ENCODE results near the gene ANO3.

Gene ANO3

DNA sequence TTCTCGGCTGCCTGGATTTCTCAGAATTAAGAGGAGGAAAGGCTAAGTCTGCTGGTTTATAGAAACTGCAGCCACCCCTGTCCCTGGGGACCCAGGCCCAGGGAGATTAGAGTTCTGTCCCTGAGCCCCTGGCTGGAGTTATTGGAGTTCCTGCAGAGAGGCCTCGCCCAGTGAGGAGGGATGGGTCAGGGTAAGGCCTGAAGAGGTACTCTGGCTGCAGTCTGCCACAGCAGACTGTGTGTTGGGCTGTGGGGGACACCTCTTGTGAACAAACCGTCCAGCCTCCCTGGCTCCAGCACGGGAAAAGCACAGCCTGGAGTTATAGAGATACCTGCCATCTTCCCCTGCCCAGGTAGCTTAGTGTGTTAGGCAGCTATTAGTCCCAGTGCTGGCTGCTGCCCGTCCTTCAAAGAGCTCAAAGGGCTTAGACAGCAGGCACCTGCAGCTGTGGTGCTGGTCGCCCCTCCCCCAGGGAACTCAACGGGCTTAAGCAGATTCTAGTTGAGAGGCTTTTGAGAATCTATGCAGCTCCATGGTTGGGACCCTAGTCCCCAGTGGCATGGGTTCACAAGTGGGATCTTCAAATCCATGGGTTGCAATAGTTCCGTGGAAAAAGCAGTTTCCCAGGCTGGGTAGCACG is 276.7 kb downstream of the ANO3 start:
- CTCF ChIA-PET: no interaction called here
- TF ChIP-seq, protein P1, sequence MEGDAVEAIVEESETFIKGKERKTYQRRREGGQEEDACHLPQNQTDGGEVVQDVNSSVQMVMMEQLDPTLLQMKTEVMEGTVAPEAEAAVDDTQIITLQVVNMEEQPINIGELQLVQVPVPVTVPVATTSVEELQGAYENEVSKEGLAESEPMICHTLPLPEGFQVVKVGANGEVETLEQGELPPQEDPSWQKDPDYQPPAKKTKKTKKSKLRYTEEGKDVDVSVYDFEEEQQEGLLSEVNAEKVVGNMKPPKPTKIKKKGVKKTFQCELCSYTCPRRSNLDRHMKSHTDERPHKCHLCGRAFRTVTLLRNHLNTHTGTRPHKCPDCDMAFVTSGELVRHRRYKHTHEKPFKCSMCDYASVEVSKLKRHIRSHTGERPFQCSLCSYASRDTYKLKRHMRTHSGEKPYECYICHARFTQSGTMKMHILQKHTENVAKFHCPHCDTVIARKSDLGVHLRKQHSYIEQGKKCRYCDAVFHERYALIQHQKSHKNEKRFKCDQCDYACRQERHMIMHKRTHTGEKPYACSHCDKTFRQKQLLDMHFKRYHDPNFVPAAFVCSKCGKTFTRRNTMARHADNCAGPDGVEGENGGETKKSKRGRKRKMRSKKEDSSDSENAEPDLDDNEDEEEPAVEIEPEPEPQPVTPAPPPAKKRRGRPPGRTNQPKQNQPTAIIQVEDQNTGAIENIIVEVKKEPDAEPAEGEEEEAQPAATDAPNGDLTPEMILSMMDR (IDR thresholded peaks at IDR 0.05; ENCODE audit: control extremely low read depth, extremely low read depth, low read depth, missing control alignments): no peak
- no peak for DNase-seq (ENCODE audit: extremely low spot score)
- POLR2A ChIA-PET: no interaction called here

DNA sequence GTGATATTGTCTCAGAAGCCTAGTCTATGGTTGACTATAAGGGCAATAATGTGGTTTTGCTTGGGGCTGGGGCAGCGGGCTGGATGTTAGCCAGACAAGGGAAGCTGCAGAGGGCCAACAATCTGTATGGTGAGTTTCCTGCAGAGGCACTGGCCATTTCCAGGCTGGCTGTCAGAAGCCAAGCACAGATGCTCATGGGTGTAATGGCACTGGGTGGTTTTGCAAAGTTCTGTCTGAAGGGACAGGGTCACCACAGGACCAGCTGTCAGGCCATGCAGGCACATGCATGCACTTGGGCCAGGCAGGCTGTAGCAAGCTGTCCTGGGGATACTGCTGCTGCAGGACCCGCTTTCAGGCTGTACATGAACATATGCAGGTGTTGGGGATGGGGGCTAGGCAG is 281.8 kb downstream of the ANO3 start:
- DNase-seq (ENCODE audit: extremely low spot score): no peak
- CTCF ChIA-PET: interaction anchor here (1.0 to 1.3 kb wide), 3 partner anchors 8 to 17 kb away, joined by 3 to 4 read pairs (median 4); no protein-coding TSS in a partner anchor
- TF ChIP-seq, protein P1 (IDR thresholded peaks at IDR 0.05; ENCODE audit: control extremely low read depth, extremely low read depth, low read depth, missing control alignments): no peak

DNA sequence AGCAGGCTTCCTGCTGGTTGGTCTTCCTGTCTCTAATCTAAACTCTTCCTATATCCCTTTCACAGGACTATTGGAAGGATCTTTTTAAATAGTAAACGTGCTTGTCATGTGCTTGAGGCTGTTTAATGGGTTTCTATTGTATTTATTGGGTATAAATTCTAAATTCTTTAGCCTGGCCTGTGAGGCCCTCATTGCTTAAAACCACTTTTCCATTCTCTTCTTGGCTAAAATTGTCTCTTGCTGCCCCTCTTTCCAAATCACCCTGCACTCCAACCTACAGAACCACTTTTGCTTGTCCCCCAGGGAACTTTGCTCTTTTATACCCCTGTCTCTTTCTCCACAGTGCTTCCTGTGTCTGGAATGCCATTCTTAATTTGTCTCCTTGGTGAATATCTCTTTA is 286.5 kb downstream of the ANO3 start:
- TF ChIP-seq, protein P1 (IDR thresholded peaks at IDR 0.05; ENCODE audit: control extremely low read depth, extremely low read depth, low read depth, missing control alignments): no peak
- ChIA-PET POLR2A (no interaction called here), CTCF (interaction anchor here (1.0 kb wide), 1 partner anchor 12 kb away, joined by 3 read pairs; no protein-coding TSS in a partner anchor)
- no peak for DNase-seq (ENCODE audit: extremely low spot score)

More for the DNA sequence above, 281.8 kb downstream of the ANO3 start:
- POLR2A ChIA-PET: no interaction called here

DNA sequence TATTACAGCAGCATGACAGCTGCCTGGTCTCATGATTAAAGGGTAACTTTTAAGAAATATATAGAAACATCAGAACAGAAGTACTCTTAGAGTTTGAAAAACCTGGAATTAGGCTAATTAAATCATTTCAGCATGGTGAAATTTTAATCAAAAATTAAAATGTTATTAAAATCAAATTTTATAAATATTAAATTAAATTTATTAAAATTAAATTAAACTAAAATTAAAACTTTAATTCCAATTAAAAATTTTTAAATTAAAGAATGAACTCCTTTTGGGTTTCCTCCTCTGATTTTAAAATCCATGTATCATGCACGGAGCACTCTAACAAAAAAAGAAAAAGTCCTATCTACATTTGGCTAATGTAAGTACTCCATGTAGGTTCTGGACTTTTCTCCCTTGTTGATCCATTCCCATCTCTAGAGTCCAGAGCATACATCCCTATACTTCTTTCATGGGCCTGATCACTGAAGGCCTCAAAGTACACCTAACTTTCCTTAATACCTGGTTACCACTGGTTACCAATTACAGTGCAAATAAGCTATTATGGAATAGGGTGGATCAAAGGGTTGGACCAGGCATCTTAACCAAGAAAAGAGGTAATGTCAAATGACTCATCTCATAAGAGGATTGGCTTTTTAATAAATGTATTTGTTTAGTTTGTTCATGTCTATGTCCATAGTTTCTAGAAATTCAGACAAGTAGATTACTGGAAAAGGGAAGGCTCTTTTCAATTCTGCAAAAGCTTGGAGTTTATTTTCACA is 288.5 kb downstream of the ANO3 start:
- ChIA-PET CTCF (no interaction called here), POLR2A (no interaction called here)
- TF ChIP-seq, protein P1 (IDR thresholded peaks at IDR 0.05; ENCODE audit: control extremely low read depth, extremely low read depth, low read depth, missing control alignments): no peak

DNA sequence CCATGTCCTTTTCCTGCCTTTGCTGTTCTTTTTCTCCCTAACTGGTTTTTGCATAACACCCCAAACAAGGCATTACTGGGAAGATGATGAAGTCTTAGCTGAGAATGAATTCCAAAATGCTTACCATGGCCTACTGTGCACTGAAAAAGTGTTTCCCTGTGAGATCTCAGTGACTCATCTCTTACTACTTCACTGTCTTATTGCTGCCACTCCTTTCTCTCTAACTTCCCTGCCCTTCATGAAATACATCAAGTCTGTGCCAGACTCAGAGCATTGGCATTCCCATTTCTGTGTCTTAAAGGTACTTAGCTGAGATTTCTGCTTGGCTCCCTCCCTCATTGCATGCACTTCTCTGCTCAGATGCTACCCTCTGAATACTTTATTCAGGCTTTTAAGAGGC is 289.2 kb downstream of the ANO3 start:
- TF ChIP-seq, protein P1 (IDR thresholded peaks at IDR 0.05; ENCODE audit: control extremely low read depth, extremely low read depth, low read depth, missing control alignments): no peak
- DNase-seq (ENCODE audit: extremely low spot score): no peak
- ChIA-PET POLR2A (no interaction called here), CTCF (interaction anchor here (1.3 kb wide), 1 partner anchor 8 kb away, joined by 4 read pairs; no protein-coding TSS in a partner anchor)

More for the DNA sequence above, 288.5 kb downstream of the ANO3 start:
- DNase-seq (ENCODE audit: extremely low spot score): no peak

DNA sequence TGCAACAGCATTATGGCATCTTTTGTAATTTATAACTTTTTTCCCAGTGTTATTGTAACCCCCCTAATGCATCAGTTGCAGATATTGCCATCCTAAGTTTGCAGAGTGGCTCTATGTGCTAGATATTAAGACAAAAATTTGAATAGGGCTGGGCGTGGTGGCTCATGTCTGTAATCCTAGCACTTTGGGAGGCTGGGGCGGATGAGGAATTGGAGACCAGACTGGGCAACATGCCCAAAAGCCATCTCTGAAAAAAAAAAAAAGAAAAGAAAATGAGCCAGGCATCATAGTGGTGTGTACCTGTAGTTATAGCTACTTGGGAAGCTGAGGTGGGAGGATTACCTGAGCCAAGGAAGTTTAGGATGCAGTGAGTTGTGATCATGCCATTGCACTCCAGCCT is 290.3 kb downstream of the ANO3 start:
- DNase-seq (ENCODE audit: extremely low spot score): no peak
- POLR2A ChIA-PET: no interaction called here
- TF ChIP-seq, protein P1 (IDR thresholded peaks at IDR 0.05; ENCODE audit: control extremely low read depth, extremely low read depth, low read depth, missing control alignments): no peak
- CTCF ChIA-PET: interaction anchor here (1.3 kb wide), 1 partner anchor 9 kb away, joined by 4 read pairs; no protein-coding TSS in a partner anchor

All from GM10248 (cell line).